Measurements from ENCODE around the gene UBE2G2. TPM values are rescaled to one million over a fixed set of nuclear protein-coding genes. Genes with fewer than 3 reads are reported as not detected.
A peak's percentile ranks its signal among the peaks of the same experiment; 100 is the strongest.

UBE2G2 gene
- total RNA-seq, 1 donor from 2014 or later, result 87.8 TPM

DNA sequence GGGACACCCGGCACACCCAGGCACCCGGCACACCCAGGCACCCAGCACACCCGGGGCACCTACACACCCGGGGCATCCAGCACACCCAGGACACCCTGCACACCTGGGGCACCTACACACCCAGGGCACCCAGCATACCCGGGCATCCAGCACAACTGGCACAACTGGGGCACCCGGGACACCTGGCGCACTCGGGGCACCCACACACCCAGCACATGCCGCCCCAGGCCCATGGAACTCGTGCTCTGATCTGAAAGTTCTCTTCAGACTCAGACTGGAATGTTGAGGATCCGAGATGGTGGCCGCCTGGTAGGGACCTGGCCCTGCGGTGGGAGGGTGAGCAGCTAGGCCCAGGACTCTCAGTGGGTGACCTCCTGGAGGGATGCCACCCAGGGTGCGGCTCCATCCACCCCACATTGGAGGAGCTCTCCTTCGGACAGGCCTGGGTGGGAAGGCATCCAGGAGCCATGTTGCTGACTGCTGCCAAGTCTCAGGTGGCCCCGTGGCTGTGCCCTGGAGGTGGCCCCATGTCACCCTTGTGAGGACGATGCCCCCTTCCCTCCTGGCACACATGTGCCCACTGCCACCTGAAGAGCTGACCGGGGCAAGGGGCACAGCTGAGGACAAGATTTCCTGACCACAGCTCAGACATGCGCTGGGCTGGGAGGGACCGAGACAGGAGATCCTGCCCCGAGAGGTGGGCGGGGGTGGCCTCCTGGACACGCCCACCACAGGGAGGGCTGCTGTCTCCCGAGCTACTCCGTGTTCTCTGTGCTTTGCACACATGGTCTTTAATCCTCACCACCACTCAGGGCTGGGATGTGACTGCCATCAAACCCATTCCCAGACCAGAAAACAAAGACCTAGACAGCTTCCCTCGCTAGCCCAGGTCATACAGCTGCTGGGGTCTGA lies 37.0 kb downstream of the UBE2G2 start:
- DNase-seq (ENCODE audit: low read depth), result no peak

DNA sequence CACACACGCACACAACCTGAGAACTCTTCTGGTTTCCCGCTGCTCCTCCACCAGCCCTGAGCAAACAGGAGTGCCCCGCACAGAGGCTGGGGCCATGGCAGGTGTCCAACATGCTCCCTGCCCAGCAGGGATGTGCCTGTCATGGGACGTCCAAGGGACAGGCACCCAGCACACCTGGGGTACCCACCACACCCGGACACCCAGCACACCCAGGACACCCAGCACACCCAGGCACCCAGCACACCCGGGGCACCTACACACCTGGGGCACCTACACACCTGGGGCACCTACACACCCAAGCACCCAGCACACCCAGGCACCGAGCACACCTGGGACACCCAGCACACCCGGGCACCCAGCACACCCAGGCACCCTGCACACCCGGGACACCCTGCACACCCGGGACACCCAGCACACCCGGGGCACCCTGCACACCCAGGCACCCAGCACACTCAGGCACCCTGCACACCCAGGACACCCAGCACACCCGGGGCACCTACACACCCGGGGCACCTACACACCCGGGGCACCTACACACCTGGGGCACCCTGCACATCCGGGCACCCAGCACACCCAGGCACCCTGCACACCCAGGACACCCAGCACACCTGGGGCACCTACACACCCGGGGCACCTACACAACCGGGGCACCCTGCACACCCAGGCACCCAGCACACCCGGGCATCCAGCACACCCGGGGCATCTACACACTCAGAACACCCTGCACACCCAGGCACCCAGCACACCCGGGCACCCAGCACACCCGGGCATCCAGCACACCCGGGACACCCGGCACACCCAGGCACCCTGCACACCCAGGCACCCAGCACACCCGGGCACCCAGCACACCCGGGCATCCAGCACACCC lies 37.9 kb downstream of the UBE2G2 start:
- no peak for DNase-seq (ENCODE audit: low read depth)

DNA sequence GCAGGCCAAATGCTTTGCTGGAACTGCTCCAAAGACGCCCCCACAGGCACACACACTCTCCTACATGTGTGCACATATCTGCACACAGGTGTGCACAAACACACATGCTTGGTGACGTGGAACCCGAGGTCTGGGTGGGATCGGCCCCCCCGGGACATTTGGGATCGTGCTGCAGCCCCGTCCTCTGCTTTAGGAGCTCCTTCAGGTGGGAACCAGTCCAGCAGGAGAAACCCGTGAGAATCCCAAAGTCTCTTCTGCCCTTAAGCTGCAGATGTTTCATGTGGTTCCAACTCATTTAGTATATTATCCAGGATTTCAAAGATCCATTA lies 38.6 kb downstream of the UBE2G2 start:
- no peak for DNase-seq (ENCODE audit: low read depth)

GRCh38 chr21:44762221-44763049 lies 39.2 kb downstream of the UBE2G2 start:
- no peak for DNase-seq (ENCODE audit: low read depth)

DNA sequence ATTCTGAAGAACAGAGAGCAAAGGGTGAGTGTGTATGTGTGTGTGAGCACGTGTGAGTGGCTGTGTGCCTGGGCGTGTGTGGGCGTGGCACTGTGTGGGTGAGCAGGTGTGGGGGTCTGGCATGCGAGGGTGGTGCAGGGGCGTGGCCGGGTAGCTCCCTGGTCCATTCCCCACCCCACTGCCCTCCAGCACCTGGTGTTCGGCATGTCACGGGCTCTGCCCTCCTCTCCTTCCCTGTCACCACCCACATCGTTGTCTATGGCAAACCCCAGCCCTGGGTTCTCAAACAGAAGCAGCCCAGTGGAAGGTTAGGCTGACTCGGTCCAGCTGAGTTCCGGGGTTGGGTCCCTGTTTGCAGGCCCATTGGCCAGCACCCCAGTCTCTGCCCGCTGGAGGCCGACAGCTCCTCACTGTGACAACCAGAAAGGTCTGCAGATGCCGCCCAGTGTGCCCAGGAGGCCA lies 39.8 kb downstream of the UBE2G2 start:
- no peak for DNase-seq (ENCODE audit: low read depth)

GRCh38 chr21:44761011-44761729 lies 40.5 kb downstream of the UBE2G2 start:
- no peak for DNase-seq (ENCODE audit: low read depth)

DNA sequence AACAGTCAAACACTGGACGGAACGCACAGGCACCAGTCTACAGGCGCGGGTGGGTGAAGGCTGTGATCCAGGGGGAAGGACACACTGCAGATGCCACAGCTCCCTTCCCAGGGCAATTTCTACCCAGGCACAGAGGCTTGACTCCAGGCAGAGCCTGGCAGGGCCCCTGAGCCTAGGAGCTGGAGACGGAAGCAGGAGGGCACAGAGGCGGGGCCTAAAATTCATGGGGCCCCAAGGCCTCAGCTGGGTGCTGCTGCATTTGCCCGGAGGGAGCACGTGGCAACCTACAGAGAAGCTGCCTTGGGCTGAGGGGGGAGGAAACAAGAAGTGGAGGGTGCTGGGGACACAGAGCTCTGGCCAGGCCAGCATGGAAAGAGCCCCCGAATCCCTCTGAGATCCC lies 41.2 kb downstream of the UBE2G2 start:
- no peak for DNase-seq (ENCODE audit: low read depth)

DNA sequence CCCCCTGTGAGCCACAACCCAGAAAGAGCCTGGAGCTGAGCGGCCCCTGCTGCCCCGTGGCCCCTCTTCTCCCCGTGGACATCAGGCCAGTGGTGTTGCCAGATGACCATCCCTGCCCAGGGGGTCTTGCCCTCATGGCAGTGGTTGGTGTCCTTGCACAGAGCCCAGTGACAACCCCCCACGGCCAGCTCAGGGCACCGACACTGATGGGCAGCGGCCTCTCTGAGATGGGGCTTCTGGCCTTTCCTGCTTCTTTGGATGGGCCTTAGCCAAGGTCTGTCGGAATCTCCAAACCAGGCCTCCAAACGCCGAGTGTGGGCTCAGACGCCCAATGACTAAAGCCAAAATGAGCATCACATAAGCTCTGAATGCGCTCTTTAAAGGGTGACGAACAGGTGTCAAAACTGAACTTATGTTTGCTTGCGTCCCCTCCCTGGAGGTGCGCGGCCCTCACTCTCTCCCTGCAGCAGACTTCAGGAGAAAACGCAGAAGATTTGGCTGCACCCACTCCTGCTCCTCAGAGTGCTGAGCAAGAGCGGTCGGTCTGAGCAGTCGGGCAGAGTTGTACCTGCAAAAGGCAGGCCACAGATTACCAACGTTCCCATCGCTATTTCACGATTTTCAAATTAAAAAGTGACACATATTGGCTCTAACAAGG lies 41.9 kb downstream of the UBE2G2 start:
- no peak for DNase-seq (ENCODE audit: low read depth)

DNA sequence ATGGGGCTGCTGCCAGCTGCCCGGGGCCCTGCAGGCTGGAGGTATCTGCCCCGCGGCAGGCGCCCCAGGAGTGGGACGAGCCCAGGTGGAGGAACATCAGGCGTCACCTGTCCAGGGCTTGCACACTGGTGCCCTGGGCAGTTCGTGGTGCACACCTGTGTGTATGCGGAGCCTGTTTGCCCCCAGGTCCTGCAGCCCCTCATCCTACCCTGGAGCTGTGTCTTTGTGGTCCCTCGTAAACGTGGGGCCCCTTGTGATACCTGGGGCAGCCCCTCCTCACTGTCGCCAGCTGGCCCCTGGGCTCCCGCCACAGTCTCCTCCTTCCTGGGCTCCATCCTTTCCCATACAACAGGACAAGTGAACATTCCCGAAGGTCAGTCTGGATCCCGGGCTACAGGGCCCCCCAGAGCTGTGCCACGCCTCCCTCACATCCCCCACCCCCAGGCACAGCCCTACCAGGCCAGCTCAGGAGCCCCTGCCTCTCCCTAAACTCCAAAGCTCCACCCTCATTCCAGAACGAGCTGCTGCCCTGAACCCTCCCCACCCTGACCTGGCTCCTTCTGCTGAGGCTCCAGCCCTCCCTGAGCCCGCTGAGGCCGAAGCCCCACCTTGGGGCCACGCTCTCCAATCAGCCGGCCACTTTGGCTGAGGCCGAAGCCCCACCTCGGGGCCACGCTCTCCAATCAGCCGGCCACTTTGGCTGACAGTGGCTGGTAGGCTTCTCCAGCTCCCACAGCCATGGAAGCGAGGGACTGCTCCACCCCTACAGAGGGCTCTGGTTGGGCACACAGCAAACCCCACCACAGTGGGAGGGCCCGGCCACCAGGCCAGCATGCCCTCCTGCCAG lies 42.6 kb downstream of the UBE2G2 start:
- no peak for DNase-seq (ENCODE audit: low read depth)

DNA sequence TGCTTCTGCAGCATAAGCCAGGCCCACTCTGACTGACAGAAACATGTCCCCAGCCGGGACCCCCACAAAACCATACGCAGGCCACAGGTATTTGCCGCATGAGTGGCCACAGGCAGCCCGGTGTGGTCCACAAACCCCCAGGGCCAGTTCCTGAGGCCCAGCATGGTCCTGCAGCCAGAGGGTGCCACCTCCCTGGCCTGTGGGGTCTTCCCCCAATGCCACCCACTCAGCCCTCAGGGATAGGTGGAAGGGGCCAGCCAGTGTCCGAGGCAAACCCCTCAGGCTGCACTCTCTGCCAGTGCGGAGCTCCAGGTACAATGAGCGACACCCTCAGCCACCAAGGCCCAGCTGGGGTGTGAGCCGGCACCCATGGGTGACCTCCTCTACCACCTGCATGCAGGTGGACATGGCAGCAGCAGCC lies 43.5 kb downstream of the UBE2G2 start:
- DNase-seq (ENCODE audit: low read depth), result no peak

DNA sequence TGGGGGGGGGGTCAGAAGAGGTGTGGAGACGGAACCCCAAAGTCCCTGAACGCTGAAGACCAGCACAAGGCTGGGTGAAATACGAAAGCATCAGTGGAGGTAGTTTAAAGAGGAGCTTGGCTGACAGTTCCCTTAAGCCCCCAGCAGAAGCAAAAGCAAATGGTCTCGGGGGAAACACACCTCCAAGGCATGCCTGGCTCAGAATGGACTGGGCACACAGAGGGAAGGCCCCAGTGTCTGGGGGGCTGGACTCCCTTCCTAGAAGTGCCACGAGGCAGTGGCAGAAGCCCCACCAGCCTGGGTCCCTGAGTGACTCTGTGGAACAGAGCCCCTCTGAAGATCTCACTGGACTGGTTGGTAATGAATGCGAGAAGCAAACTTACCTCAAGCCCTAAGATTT lies 43.9 kb downstream of the UBE2G2 start:
- DNase-seq (ENCODE audit: low read depth), result no peak

DNA sequence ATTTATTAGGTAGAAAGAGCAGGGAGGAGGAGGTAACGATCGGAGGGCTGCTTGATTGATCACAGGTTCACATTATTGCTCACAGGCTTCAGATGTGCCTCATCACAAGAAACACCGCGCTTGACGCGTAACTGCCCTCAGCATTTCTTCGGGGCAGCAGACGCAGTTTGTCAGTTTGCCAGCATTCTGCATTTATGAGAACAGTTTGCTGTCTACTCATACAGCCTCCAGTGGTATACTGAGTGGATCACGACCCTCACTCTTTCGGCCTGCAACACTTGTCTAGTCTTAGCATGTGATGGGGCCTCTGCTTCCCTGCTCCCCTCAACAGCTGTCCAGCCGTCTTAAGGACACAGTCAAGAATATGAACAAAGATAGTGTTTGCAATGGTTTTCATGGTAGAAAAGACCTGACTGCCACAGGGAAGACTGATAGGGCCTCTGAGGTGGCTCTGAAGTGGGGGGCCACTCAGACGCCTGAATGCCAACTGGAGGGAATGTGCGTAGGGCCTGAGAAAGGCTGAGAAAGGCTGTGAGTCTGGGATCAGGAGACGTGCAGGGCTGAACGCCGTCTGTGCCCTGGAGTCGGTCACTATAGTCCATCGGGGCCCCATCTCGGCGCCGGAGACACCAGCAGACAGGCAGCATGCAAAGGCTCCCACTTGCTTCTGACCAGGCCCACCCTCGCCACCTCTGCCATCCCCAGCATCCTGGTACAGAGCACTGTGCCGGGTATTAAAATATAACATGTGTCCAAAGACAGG lies 45.0 kb downstream of the UBE2G2 start:
- DNase-seq (ENCODE audit: low read depth), result peak; percentile 6

DNA sequence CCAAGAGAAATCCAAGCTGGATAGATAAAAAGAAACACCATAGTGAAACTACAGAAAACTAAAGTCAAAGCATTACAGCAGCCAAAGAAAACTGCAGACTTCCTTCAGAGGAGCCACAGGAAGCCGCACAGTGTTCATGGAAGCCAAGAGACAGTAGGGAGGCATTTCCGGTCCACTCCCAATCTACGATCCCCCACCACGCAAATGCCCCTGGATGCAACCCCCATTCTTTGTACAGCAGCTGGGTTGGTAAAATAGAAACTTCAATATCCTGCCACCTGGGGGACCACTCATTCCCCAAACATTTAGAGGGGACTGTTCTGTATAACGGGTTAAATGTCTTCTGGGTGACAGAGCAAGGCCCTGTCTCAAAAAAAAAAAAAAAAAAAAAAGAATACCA lies 46.4 kb downstream of the UBE2G2 start:
- no peak for DNase-seq (ENCODE audit: low read depth)

DNA sequence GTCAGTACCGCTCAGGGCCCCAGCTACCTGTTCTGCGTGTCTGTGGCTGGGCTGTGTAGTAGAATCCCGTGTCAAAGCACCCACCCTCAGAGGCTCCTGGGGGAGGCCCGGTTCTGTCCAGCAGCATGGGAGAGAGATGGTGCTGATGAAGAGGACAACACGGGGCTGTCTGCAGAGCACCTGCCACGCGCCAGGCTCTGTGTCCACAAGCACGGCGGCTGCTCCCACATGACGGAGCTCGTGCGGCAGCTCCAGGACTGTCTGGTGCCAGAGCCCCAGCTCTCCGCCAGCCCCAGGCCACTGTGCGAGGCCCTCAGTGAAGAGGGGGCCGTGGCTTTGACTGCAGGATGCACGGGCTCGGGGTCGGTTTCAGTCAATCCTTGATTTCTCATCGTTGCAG lies 48.3 kb downstream of the UBE2G2 start:
- no peak for DNase-seq (ENCODE audit: low read depth)

DNA sequence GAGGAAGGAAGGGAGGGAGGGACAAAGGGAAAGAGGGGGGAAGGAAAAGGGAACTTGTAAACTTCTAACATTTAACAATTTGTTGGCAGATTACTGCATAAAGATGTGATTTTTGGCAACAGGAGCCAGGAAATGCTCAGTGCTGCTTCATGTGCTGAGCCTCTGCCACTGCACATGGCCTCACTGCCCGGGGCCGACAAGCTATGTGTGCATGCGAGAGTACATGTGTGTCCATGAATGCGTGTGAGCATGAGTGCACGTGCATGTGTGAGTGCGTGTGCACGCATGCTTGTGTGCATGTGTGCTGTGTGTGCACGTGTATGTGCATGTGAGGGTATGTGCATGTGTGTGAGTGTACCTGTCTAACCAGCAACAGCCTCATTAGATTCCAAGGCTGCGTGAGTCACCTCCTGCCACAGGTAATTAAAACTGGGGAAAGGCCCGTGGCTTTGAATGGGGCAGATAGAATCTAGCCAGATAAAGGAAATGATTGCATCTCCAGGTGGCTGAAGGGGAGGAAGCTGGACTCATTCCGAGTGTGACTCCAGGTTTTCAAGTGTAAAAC lies 48.9 kb downstream of the UBE2G2 start:
- DNase-seq (ENCODE audit: low read depth), result peak; percentile 50

DNA sequence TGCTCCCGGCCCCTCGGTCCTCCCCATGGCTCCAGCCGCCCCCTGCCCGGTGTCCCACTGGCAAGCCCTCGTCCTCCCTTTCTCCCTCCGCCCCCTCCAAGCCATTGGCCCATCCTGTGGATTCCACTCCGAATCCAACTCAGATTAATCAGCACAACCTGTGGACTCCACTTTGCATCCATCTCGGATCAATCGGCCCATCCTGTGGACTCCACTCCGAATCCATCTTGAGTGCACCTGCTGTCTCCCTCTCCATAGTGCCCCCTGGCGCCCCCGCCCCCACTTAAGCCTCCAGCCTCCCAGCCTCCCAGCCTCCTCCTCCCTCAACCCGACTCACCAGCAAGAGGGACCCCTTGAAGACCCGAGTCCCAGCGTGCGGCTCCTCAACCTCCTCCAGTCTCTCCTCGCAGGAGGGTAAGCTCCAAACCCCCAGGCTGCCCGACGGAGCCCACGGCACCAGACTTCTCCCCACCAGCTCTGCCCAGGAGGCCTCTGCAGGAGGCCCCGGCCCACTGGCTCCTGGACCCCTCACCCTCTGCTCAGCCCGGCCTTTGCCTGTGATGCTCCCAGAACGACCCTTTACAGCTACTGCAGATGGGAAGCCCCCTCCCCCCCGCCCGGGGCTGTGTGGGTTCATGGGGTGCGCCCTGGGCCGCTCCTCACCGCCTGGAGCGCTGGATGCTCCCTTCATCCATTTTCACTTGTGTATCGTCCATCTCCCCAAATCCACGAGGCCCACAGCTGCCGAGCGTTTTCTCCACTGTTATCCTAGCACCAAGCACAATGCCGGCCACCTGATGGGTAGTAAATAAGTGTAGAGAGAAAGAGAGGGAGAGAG lies 49.6 kb downstream of the UBE2G2 start:
- no peak for DNase-seq (ENCODE audit: low read depth)

DNA sequence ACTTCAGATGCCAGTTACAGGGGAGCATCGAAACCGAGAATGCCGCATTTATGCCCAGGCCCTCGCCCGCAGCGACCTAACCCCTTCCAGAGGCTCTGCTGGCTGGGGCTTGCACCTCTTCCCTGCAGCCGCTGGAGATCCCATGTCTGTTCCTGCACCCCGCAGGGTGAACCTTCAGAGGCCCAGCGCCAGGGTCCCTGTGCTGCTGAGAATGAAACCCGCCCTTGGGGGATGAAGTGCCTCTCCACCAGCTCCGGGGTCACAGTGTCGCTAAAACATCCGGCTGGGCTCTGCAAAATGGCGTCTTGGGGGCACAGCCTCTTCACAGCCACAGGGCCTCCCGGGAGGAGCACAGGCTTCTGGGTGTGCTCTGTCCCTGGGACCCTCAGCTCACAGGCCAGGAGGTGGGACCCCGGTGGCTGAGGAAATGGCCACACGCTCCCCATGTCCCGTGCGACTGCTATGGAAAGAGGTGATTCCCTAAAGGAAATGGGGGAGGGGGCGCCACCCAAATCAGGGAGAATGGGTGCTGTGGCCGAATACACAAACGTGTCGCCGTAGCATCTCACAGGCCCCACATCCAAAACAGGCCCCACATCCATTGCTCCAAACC lies 50.3 kb downstream of the UBE2G2 start:
- no peak for DNase-seq (ENCODE audit: low read depth)
